BLaER1 (cell line): Measurements from ENCODE around the gene COPS3.

Experiments
- H3K27ac ChIP-seq: shearing (Covaris generic); formaldehyde crosslinking; 2 replicates; pipeline ENCODE4 v1.8.1; 2022
- H3K27me3 ChIP-seq: shearing (Covaris generic); formaldehyde crosslinking; 2 replicates; pipeline ENCODE4 v1.8.1; 2022
- H3K36me3 ChIP-seq: shearing (Covaris generic); formaldehyde crosslinking; 2 replicates; pipeline ENCODE4 v1.8.1; 2022
- H3K4me1 ChIP-seq: shearing (Covaris generic); formaldehyde crosslinking; 2 replicates; pipeline ENCODE4 v1.8.1; 2022
- H3K4me2 ChIP-seq: shearing (Covaris generic); formaldehyde crosslinking; 2 replicates; pipeline ENCODE4 v1.8.1; 2022
- H3K4me3 ChIP-seq: shearing (Covaris generic); formaldehyde crosslinking; 2 replicates; pipeline ENCODE4 v1.8.1; 2022
- H3K9ac ChIP-seq: shearing (Covaris generic); formaldehyde crosslinking; 2 replicates; pipeline ENCODE4 v1.8.1; 2022
- H3K9me3 ChIP-seq: shearing (Covaris generic); formaldehyde crosslinking; 2 replicates; pipeline ENCODE4 v1.8.1; 2022
- H4K20me1 ChIP-seq: shearing (Covaris generic); formaldehyde crosslinking; 2 replicates; pipeline ENCODE4 v1.8.1; 2022
- Cebpa-rat ChIP-seq: shearing (Covaris generic); IDR thresholded peaks from 2 replicates; pipeline ENCODE4 v1.8.1; 2022

Gene COPS3

DNA sequence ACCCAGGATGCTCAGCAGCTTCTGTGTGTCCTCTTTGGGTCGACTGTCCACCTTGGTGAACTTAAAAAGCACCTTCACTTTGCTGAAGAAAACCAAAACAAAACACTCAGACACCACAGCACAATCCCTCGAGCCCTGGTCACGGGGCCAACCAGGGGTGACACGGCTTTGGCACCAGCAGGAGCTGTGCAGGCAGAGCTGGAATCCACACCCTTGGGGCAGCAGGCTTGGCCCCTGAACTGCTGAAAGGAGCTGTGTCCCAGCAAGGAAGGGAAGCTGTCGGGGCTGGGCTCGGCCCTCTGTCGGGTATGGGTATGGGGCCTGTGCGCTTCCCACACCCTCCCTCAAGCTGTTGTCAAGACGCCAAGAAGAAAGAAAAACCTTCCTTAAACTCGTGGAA, 67.3 kb downstream of the COPS3 start:
- Histone ChIP-seq H3K27ac (no peak overlapping the region), H3K36me3 (peaks cover 78% of the 10 kb centered on the region), H3K9me3 (no peaks in the 10 kb centered on the region), H3K9ac (no peak overlapping the region), H4K20me1 (0 out of 2 replicates have a peak, but pooled peaks cover 5% of the 10 kb centered on the region), H3K4me1 (peaks cover 11% of the 10 kb centered on the region), H3K4me2 (no peak overlapping the region), H3K4me3 (no peak overlapping the region), H3K27me3 (no peaks in the 10 kb centered on the region)
- no peak for TF ChIP-seq Cebpa-rat

DNA sequence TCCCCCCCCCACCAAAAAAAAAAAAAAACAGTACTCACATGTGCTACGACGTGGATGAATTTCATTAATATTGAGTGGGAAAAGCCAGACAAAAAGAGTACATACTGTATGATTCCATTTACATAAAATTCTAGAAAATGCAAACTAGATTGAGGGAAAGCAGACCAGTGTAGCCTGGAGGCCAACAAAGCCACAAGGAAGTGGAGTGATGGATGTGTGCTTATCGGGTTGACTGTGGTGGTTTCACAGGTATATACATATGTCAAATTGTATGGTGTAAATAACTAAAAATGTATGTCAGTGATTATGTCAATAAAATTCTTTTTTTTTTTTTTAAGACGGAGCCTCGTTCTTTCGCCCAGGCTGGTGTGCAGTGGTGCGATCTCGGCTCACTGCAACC, 73.0 kb downstream of the COPS3 start:
- Histone ChIP-seq H3K4me1 (peaks cover 49% of the 10 kb centered on the region), H3K27ac (0 out of 2 replicates have a peak overlapping the region, but pooled peaks have one; percentile 9), H3K9ac (no peak overlapping the region), H3K9me3 (no peaks in the 10 kb centered on the region), H3K4me3 (no peak overlapping the region), H3K27me3 (no peaks in the 10 kb centered on the region), H4K20me1 (peaks cover 14% of the 10 kb centered on the region), H3K4me2 (no peak overlapping the region), H3K36me3 (peaks cover 27% of the 10 kb centered on the region)
- no peak for TF ChIP-seq Cebpa-rat

- no peak for TF ChIP-seq Cebpa-rat
- Histone ChIP-seq H3K4me2 (0 out of 2 replicates have a peak overlapping the region, but pooled peaks have one; percentile 99), H3K9ac (no peak overlapping the region), H3K27me3 (no peaks in the 10 kb centered on the region), H3K4me1 (peaks cover 55% of the 10 kb centered on the region), H3K9me3 (no peaks in the 10 kb centered on the region), H4K20me1 (peaks cover 25% of the 10 kb centered on the region), H3K36me3 (peaks cover 32% of the 10 kb centered on the region), H3K27ac (peak overlapping the region; percentile 96), H3K4me3 (no peak overlapping the region)
These were observed 74.1 kb downstream of the COPS3 start for GRCh38 chr17:17206913-17207335.

DNA sequence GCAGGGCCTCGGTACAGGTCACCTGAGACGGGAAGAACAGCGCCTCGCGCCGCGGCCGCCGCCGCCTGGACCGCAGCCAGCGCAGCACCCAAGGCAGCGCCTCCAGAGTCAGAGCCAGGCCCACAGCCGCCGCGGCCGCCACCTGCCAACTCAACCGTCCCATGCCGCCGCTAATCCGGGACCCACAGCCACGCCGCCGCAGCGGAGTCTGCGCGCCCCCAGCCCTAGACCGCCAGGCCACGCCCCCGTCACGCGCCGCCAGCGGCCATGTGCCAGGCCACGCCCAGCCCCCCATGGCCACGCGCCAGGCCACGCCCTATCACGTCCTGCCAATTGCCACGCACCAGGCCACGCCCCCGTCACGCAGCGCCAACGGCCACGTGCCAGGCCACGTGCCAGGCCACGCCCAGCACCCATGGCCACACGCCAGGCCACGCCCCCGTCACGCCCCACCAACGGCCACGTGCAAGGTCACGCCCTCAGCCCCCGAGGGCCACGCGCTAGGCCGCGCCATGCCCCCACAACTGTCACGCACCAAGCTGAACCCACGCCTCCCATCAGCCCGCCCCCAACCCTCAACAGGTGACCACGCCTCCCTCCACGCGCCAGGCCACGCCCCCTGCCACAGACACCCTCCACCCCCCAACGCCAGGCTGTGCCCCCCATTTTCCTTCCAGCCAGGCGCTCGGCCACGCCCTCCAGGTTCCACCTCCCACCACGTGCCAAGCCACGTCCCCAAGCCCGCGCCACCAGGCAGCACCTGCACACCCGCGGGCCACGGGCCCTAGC, 74.7 kb downstream of the COPS3 start, which contains the start of gene PLD6:
Gene PLD6 (minus strand): TSS at position 210 of the 789 bp plus-strand sequence. CDS start 47 bp downstream, at position 163.
- Histone ChIP-seq H3K27ac (peak within 1 kb of the TSS; percentile 96), H4K20me1 (peaks cover 31% of the 10 kb centered on the region), H3K4me3 (peak within 1 kb of the TSS; percentile 71), H3K4me2 (peak within 1 kb of the TSS; percentile 99), H3K9ac (peak within 1 kb of the TSS; percentile 85), H3K4me1 (peaks cover 55% of the 10 kb centered on the region), H3K27me3 (no peaks in the 10 kb centered on the region), H3K36me3 (peaks cover 32% of the 10 kb centered on the region), H3K9me3 (no peaks in the 10 kb centered on the region)
- TF ChIP-seq Cebpa-rat, result no peak

GRCh38 chr17:17205368-17206123, 75.5 kb downstream of the COPS3 start:
- H3K36me3 ChIP-seq, result peaks cover 32% of the 10 kb centered on the region
- H3K4me3 ChIP-seq, result peak overlapping the region; percentile 71
- peaks cover 39% of the 10 kb centered on the region for H4K20me1 ChIP-seq
- H3K9ac ChIP-seq, result peak overlapping the region; percentile 85
- no peak for TF ChIP-seq Cebpa-rat
- no peaks in the 10 kb centered on the region for H3K9me3 ChIP-seq
- H3K27me3 ChIP-seq, result no peaks in the 10 kb centered on the region
- H3K27ac ChIP-seq, result peak overlapping the region; percentile 96
- peak overlapping the region; percentile 99 for H3K4me2 ChIP-seq
- H3K4me1 ChIP-seq, result peaks cover 62% of the 10 kb centered on the region

DNA sequence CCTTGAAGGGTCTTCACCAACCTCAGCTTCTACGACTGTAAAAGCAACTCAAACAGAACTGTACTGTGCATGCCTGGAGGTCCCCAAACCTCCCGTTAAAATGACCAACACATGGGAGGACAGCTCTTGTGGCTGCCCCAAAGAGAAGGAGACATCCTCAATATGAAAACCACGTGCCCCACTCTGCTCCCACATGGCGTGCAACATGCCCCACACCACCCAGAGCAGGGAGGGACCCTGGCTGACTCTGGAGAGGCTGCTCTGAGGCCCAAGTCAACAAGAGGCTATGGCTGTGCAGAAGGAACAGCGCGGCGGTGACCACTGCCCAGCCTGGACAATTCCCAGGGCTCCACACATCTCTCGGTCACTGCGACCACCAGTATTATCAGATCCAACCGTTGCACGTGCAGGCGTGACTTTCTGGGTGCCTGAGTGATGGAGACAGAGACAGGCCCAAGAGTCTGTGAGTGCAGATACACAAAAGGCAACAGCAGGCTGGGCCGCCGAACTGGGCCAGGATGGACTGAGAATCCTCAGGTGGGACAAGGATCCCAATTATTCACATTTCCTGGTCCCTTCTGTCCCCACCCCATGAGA, 76.3 kb downstream of the COPS3 start:
- peaks cover 33% of the 10 kb centered on the region for H3K36me3 ChIP-seq
- H3K4me1 ChIP-seq, result peaks cover 70% of the 10 kb centered on the region
- H3K4me3 ChIP-seq, result peak overlapping the region; percentile 71
- no peaks in the 10 kb centered on the region for H3K9me3 ChIP-seq
- no peaks in the 10 kb centered on the region for H3K27me3 ChIP-seq
- H3K4me2 ChIP-seq, result peak overlapping the region; percentile 99
- H3K9ac ChIP-seq, result peak overlapping the region; percentile 85
- peak overlapping the region; percentile 96 for H3K27ac ChIP-seq
- no peak for TF ChIP-seq Cebpa-rat
- H4K20me1 ChIP-seq, result peaks cover 47% of the 10 kb centered on the region

GRCh38 chr17:17204041-17204591, 76.9 kb downstream of the COPS3 start:
- H4K20me1 ChIP-seq, result peaks cover 53% of the 10 kb centered on the region
- peak overlapping the region; percentile 85 for H3K9ac ChIP-seq
- H3K27ac ChIP-seq, result peak overlapping the region; percentile 96
- peaks cover 76% of the 10 kb centered on the region for H3K4me1 ChIP-seq
- no peak for TF ChIP-seq Cebpa-rat
- no peaks in the 10 kb centered on the region for H3K27me3 ChIP-seq
- H3K4me3 ChIP-seq, result peak overlapping the region; percentile 71
- H3K4me2 ChIP-seq, result peak overlapping the region; percentile 99
- H3K36me3 ChIP-seq, result peaks cover 33% of the 10 kb centered on the region
- no peaks in the 10 kb centered on the region for H3K9me3 ChIP-seq

DNA sequence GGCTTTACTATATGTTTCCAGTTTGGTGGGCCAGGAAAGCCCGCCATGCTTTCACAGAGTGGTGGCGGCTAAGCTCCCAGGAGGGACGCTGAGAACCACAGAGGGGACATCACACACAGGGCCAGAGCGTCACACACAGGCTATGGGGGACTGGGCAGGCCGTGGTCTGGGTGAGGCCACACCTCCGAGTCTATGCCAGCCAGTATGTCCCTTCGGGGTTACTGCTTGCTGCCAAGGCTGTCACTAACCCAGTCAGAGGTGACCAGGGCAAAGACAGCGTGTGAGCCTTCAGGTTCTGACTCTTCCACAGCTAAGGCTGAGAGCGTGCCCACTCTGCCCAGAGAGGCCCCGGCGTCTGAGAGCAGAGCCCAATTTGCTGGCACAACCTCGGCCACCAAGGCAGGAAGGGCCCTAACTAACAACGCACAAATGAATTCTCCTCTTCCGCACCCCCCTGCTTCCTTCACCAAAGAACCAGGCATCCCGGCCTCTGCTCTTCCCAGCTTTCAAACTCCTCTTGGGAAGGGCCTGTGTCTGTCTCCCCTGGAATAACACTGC, 77.8 kb downstream of the COPS3 start:
- no peak for TF ChIP-seq Cebpa-rat
- Histone ChIP-seq H3K27ac (peak overlapping the region; percentile 96), H3K9me3 (no peaks in the 10 kb centered on the region), H4K20me1 (peaks cover 56% of the 10 kb centered on the region), H3K27me3 (no peaks in the 10 kb centered on the region), H3K4me2 (peak overlapping the region; percentile 99), H3K4me1 (peaks cover 85% of the 10 kb centered on the region), H3K36me3 (peaks cover 33% of the 10 kb centered on the region), H3K9ac (peak overlapping the region; percentile 85; the same call in 1 of the 2 replicates), H3K4me3 (peak overlapping the region; percentile 71)

GRCh38 chr17:17201907-17202306, 79.1 kb downstream of the COPS3 start:
- Histone ChIP-seq H3K4me2 (peak overlapping the region; percentile 21; the same call in 1 of the 2 replicates), H3K27me3 (no peaks in the 10 kb centered on the region), H3K27ac (peak overlapping the region; percentile 20; the same call in 1 of the 2 replicates), H3K4me1 (peaks cover 95% of the 10 kb centered on the region), H3K4me3 (no peak overlapping the region), H4K20me1 (peaks cover 65% of the 10 kb centered on the region), H3K9me3 (no peaks in the 10 kb centered on the region), H3K9ac (no peak overlapping the region), H3K36me3 (peaks cover 43% of the 10 kb centered on the region)
- TF ChIP-seq Cebpa-rat, result no peak
